HepG2 (cell line): ENCODE measurements around the gene AIMP2. TPM values are rescaled to one million over a fixed set of nuclear protein-coding genes. Genes with fewer than 3 reads are reported as not detected.

ENCODE experiments used
- AGO2 ChIP-seq: fragments of 200-400 bp; formaldehyde crosslinking; optimal IDR thresholded peaks from 2 replicates; pipeline ENCODE3; 2017; ENCODE audit warnings: mild to moderate bottlenecking, low read depth, low read length, moderate library complexity
- CERS6 ChIP-seq: sonication (generic); formaldehyde crosslinking; IDR thresholded peaks from 2 replicates; pipeline ENCODE4 v1.5.0; 2020; ENCODE audit warnings: missing genetic modification reagents
- DMTF1 ChIP-seq: sonication (generic); formaldehyde crosslinking; IDR thresholded peaks from 2 replicates; pipeline ENCODE4 v1.4.0; 2020; ENCODE audit warnings: mild to moderate bottlenecking, missing genetic modification reagents
- DZIP1 ChIP-seq: sonication (generic); formaldehyde crosslinking; IDR thresholded peaks from 2 replicates; pipeline ENCODE4 v1.5.0; 2020; ENCODE audit warnings: mild to moderate bottlenecking, missing genetic modification reagents
- GABPA ChIP-seq, 2 experiments: IDR thresholded peaks; 2 replicates each; pipeline ENCODE4 v1.6.1; 2011 to 2016; ENCODE audit warnings: low read depth in 2 of 2, low read length in 1 of 2, missing biosample characterization in 1 of 2, missing genetic modification characterization in 1 of 2
- GZF1 ChIP-seq: sonication (generic); formaldehyde crosslinking; IDR thresholded peaks from 2 replicates; pipeline ENCODE4 v1.5.1; 2020; ENCODE audit warnings: mild to moderate bottlenecking, missing genetic modification reagents
- HNRNPUL1 ChIP-seq: fragments of 200-400 bp; formaldehyde crosslinking; IDR thresholded peaks from 2 replicates; pipeline ENCODE4 v1.6.1; 2017; ENCODE audit warnings: low read depth, mild to moderate bottlenecking, low read length, moderate library complexity
- MIXL1 ChIP-seq: IDR thresholded peaks from 2 replicates; pipeline ENCODE4 v1.6.1; 2016
- POLR2AphosphoS2 ChIP-seq: IDR thresholded peaks from 2 replicates; pipeline ENCODE4 v1.6.1; 2011; ENCODE audit warnings: low read depth, low read length, improper control_type of control experiment
- PTBP1 ChIP-seq: fragments of 200-400 bp; formaldehyde crosslinking; IDR thresholded peaks from 2 replicates; pipeline ENCODE4 v1.6.1; 2018; ENCODE audit warnings: low read length, low read depth; ENCODE audit not compliant: poor library complexity, severe bottlenecking
- TERF1 ChIP-seq: sonication (generic); formaldehyde crosslinking; IDR thresholded peaks from 2 replicates; pipeline ENCODE4 v1.8.0; 2022; ENCODE audit warnings: mild to moderate bottlenecking, missing genetic modification reagents, moderate library complexity
- TGIF2 ChIP-seq: IDR thresholded peaks from 2 replicates; pipeline ENCODE4 v1.6.1; 2016; ENCODE audit warnings: control low read depth, missing compliant biosample characterization
- XRCC5 ChIP-seq: fragments of 200-400 bp; formaldehyde crosslinking; optimal IDR thresholded peaks from 2 replicates; pipeline ENCODE3; 2017; ENCODE audit warnings: mild to moderate bottlenecking, low read length
- ZFP90 ChIP-seq: sonication (generic); formaldehyde crosslinking; IDR thresholded peaks from 2 replicates; pipeline ENCODE4 v1.8.0; 2022; ENCODE audit warnings: missing genetic modification reagents, mild to moderate bottlenecking, inconsistent platforms, borderline replicate concordance
- ZNF33B ChIP-seq: sonication (generic); formaldehyde crosslinking; IDR thresholded peaks from 2 replicates; pipeline ENCODE4 v1.5.1; 2020; ENCODE audit warnings: mild to moderate bottlenecking, missing genetic modification reagents
- ZNF350 ChIP-seq: sonication (generic); formaldehyde crosslinking; IDR thresholded peaks from 2 replicates; pipeline ENCODE4 v1.4.0; 2020; ENCODE audit warnings: mild to moderate bottlenecking, low read depth, missing genetic modification reagents, borderline replicate concordance
- ZNF557 ChIP-seq: sonication (generic); formaldehyde crosslinking; IDR thresholded peaks from 2 replicates; pipeline ENCODE4 v1.4.0; 2020; ENCODE audit warnings: missing genetic modification reagents
- ZNF570 ChIP-seq: sonication (generic); formaldehyde crosslinking; IDR thresholded peaks from 2 replicates; pipeline ENCODE4 v1.4.0; 2020; ENCODE audit warnings: mild to moderate bottlenecking, missing genetic modification reagents, borderline replicate concordance
- ZNF605 ChIP-seq: sonication (generic); formaldehyde crosslinking; IDR thresholded peaks from 2 replicates; pipeline ENCODE4 v1.8.0; 2022; ENCODE audit warnings: mild to moderate bottlenecking, missing genetic modification reagents
- ZNF607 ChIP-seq: sonication (generic); formaldehyde crosslinking; IDR thresholded peaks from 2 replicates; pipeline ENCODE4 v1.5.1; 2020; ENCODE audit warnings: missing genetic modification reagents, mild to moderate bottlenecking, borderline replicate concordance
- ZNF746 ChIP-seq: sonication (generic); formaldehyde crosslinking; IDR thresholded peaks from 2 replicates; pipeline ENCODE4 v1.8.0; 2022; ENCODE audit warnings: mild to moderate bottlenecking, missing genetic modification reagents
- ZNF782 ChIP-seq: sonication (generic); formaldehyde crosslinking; IDR thresholded peaks from 2 replicates; pipeline ENCODE4 v1.4.0; 2020; ENCODE audit warnings: missing genetic modification reagents, mild to moderate bottlenecking, borderline replicate concordance
- ZNF878 ChIP-seq: sonication (generic); formaldehyde crosslinking; IDR thresholded peaks from 2 replicates; pipeline ENCODE4 v1.8.1; 2023; ENCODE audit warnings: mild to moderate bottlenecking, missing genetic modification reagents, moderate library complexity
- polyA plus RNA-seq, 8 experiments: library from polyadenylated mRNA; depleted of rRNA in 3 of 8; stranded (reverse) in 7 of 8; unstranded in 1 of 8; fragments of >200 nt; fragmentation: Illumina TruSeq in 4 of 8; extraction: Trizol in 4 of 8; gene quantifications; 2 replicates each; pipeline versions ENCODE4 v1.2.1 to v1.2.3, GENCODE V29; 2011 to 2016; ENCODE audit warnings: low read depth in 4 of 8, missing spikeins in 1 of 8, mixed read lengths in 1 of 8; ENCODE audit not compliant: insufficient read depth in 1 of 8
- total RNA-seq, 5 experiments: library from RNA; depleted of rRNA; stranded (reverse); fragments of >200 nt; fragmentation: Illumina TruSeq; extraction: Trizol; gene quantifications; 2 replicates each; pipeline ENCODE4 v1.2.3, GENCODE V29; 2016; ENCODE audit warnings: low read depth in 1 of 5

Gene AIMP2
- total and polyA plus RNA-seq, 2 of the 13 experiments (the other 11 are each of a cell fraction or from before 2014, with no cell fraction given): 38.2 to 84.9 TPM

GRCh38 chr7:6026011-6026819 is 17.1 kb downstream of the AIMP2 start (continued):
- no peak for TF ChIP-seq DMTF1
- no peak for TF ChIP-seq ZNF878 (CRISPR knock-in tag)
- no peak for TF ChIP-seq CERS6 (CRISPR knock-in tag)
- no peak for TF ChIP-seq ZNF350
- peak; percentile 86 for TF ChIP-seq AGO2
- TF ChIP-seq ZNF782: no peak
- no peak for TF ChIP-seq ZNF33B (CRISPR knock-in tag)
- TF ChIP-seq ZNF605 (CRISPR knock-in tag): no peak
- no peak for TF ChIP-seq ZNF746 (CRISPR knock-in tag)
- no peak for TF ChIP-seq ZNF607 (CRISPR knock-in tag)
- no peak for TF ChIP-seq GABPA (IDR thresholded peaks at IDR 0.05; ENCODE audit: low read depth, low read length)
- peak; percentile 48 for TF ChIP-seq GABPA (CRISPR knock-in tag; IDR thresholded peaks at IDR 0.05; ENCODE audit: low read depth)
- 0 out of 2 replicates have a peak, but pooled peaks have one; percentile 17 for TF ChIP-seq DZIP1
- TF ChIP-seq GZF1 (CRISPR knock-in tag): no peak
- no peak for TF ChIP-seq MIXL1 (CRISPR knock-in tag)
- no peak; the same call in 1 of the 2 replicates for TF ChIP-seq TGIF2
- TF ChIP-seq PTBP1: no peak
- no peak for TF ChIP-seq TERF1 (CRISPR knock-in tag)
- no peak for TF ChIP-seq HNRNPUL1
- TF ChIP-seq XRCC5: peak; percentile 70
- no peak for TF ChIP-seq ZNF557 (CRISPR knock-in tag)
- no peak for TF ChIP-seq ZFP90
- TF ChIP-seq ZNF570 (CRISPR knock-in tag): no peak
- TF ChIP-seq POLR2AphosphoS2: no peak
